GM19240 (cell line): ENCODE results near the gene NAA15.
"Not testable (repeated sequence)": the region's sequence is repeated elsewhere in the genome, so short reads cannot be mapped to it uniquely, and the experiment has no call there.

Experiments
- DNase-seq: peaks from one replicate; pipeline ENCODE4 v3.0.0; 2011; ENCODE audit warnings: low spot score; ENCODE audit not compliant: insufficient read length

NAA15 gene

DNA sequence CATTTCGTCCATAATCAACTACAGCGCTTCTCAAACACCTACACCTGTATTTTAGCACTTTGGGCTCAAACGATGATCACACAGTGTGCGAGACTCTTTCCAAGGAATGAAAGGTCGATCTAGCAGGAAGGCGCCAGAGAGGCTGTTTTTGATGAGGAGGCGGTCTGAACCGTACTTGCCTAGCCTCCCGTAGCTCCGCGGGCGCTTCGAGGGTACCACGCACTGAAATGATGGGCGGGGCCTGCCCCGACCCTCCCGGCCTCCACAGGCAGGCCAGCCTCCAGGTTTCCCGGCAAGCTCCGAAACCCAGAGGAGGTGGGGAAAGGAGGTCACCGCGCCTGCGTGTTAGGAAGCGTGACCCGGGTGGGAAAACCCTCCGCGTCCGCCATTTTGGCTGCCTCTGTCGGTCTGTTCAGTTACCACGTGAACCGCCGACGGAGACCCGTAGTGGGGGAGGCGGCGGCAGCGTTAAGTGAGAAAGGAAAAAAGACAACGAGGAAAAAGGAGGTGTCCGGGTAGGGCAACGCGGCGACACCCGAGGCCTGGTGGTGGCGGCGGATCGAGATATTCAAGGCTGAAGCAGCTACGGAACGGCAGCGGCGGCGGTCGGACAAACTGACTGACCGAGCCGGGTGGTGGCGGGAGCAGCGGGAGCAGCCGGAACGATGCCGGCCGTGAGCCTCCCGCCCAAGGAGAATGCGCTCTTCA lies at the start of gene NAA15:
Gene NAA15, plus strand, starts transcription at position 393 of the 708 bp plus-strand sequence. Its CDS starts 273 bp downstream, at position 666.
- peak; percentile 64 for DNase-seq

GRCh38 chr4:139253046-139253445 lies 48.3 kb upstream of the NAA15 start:
- DNase-seq = no peak

DNA sequence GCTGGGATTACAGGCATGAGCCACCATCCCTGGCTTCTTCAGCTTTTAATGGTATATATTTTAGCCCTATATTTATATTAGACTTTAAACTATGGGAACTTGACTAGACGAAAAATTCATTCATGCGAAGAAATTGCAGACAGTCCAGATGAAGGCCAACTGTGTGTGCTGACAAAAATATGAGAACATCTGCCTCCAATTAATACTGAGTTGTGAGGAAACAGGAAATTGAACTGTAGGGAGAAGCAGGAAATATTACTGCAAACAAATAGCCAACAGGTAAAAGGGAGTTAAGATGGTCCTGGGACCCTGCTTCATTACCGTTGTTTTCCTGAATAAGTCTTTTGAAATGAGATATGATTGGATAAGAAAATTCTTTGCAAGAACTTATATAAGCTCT lies 47.6 kb upstream of the NAA15 start:
- no peak for DNase-seq

DNA sequence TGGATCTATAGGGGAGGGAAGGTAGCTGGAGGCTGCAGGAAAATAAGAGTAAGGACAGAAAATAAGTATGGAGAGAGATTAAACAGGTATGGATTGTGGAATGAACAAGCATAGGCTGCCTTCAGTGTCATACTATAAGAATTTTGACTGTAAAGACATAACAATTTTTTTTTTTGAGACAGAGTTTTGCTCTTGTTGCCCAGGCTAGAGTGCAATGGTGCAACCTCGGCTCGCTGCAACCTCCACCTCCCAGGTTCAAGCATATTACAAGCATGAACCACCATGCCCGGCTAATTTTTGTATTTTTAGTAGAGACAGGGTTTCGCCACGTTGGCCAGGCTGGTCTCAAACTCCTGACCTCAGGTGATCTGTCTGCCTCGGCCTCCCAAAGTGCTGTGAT lies 45.7 kb upstream of the NAA15 start:
- DNase-seq = not testable (repeated sequence)

GRCh38 chr4:139256349-139256748 lies 45.0 kb upstream of the NAA15 start:
- DNase-seq = no peak

DNA sequence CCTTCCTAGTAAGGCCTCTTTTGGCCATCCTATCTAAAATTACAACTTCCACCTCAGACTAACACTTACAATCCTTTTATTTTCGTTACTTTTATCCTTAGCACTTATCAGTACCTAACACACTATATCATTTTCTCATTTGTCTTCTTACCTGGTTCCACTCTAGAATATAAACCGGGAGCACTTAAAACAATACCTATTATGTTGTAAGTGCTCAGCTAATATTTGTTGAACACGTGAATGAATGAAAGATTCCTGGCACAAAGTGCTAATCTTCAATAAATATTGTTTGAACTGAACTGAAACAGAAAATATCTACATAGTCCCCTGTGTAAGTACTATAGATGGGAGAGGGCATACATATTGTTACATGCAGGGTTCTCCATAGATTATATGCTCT lies 35.7 kb upstream of the NAA15 start:
- DNase-seq = no peak

GRCh38 chr4:139266208-139266582 lies 35.1 kb upstream of the NAA15 start:
- DNase-seq = no peak

DNA sequence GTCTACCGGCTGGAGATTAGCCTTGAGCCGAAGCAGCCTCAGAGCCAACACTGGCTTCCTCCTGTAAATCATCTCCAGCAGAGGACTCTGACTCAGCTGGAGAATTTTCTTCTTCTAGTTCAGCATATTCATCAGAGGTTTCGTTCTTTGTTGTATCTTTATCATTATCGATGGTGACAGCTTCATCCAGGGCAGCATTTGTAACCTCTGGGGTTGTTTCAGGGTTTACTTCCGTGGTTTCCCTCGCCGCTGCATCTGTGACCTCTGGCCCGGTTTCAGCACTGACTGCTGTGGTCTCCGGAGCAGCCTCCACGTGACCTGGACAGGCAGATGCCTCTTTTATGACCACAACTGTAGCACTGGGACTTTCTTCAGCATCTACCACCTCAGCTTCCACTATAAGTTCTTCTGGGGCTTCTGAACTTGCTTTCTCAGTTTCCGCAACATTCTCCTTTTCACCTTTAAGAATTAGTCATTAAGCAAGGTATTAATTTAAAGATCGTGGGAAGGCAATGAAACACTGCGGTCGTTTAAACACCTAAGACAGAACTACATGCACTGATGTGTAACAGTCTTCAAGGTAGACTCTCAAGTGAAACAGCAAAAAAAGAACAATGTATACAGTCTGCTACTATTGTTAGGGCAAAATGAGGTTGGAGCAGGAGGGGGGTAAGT lies 34.6 kb upstream of the NAA15 start:
- DNase-seq = peak; percentile 91

DNA sequence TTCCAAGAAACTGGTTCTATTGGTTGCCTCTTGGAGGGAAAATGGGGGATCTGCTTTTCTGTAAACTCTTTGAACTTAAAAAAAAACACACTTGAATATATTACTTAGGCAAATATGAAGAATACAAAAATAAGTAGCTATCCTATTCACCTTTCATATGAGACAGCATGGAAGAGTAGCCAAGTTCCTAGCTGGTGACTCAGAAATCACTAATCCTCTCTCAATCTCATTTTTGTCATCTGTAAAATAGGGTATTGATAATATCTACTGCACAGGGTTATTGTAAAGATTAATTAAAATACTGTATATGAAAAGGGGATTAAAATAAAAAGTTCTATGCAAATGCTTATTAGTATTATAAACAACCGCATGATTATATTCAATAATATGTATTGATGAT lies 34.0 kb upstream of the NAA15 start:
- DNase-seq = no peak

- DNase-seq = no peak
Measured at GRCh38 chr4:139273835-139274234, 27.5 kb upstream of the NAA15 start.

GRCh38 chr4:139274790-139275189 lies 26.5 kb upstream of the NAA15 start:
- no peak for DNase-seq

- DNase-seq = no peak
Measured at GRCh38 chr4:139275281-139275735, 26.0 kb upstream of the NAA15 start.

GRCh38 chr4:139278485-139278884 lies 22.8 kb upstream of the NAA15 start:
- DNase-seq = no peak

DNA sequence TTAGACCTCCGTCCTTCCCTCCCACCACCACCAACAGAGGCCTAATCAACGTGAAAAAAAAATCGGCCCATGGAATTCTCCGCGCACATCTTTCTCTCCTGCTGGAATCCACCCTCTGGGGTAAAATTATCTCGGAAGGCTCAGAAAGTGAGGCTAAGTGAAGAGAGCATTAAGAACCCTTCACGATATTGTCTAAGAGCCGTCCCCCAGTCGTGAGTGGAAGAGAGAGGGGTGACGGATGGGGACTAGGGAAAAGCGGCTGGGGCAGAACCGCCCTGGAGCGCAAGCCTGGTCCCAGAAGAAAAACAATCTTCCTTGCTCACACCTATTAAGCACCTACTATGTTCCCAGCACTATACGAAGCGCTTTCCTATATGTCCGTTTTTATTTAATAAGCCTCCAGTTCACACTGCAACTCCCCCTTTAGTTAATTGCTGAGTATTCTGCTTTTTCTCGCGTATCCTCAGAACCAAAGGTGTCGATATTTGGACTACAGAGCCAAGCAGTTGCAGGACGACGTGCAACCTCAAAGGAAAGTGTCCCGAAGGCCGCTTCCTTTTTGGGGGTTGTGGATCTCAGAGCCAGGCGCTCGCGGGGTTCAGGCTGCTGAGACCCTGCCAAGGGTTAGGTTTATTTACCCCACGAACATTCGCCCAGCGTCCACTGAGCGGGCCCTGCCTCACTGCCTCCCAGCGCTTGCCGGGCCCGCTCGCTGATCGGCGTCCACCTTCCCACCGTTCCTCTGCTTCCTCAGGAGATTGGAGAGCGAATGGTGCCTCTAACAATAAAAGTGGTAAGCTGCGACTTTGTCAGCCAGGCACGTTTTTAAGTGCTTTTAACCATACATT lies 22.2 kb upstream of the NAA15 start:
- no peak for DNase-seq

DNA sequence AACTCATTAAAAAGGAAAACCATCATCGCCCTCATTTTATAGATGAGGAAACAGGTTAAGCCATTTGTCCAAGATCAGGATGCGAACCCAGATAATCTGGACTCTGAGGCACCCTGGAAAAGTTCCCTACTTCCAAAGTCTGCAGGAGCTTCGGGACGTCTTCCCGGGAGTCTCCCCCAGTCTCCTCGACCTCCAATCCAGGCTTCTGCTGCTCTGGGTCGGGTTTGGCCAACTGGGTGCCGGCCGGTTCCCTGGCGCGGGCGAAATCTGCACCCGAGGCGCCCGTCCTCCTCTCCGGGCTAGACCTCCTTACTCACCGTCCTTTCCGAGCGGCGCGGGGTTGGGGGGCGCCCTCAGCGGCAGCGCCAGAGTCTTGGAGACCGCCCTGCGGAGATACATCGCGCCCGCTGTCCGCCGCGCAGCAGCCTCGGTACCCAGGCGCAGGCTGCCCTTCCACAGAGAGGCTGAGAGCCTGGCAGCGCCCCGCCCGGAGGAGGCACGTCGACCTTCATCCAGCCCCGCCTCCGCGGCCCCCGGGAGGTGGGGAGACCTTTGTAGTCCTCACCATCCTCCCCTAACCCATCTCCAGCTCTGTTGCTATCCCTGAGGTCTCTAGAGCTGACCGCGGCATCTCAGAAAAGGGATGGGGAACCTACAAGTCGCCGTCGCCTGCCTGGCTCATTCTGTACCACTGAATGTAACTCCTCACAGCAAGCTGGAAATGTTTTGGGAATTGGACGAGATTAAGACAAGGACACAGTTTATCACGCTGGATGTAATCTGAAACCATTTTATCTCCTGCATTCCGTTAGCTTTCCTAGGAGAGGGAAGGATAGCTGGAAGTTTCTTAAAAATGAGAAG lies 21.3 kb upstream of the NAA15 start, which contains the start of gene MGARP:
Gene MGARP, minus strand, starts transcription at position 466 of the 861 bp plus-strand sequence. Its CDS starts 67 bp downstream, at position 399.
- DNase-seq = no peak

- no peak for DNase-seq
Measured at GRCh38 chr4:139282065-139282720, 19.1 kb upstream of the NAA15 start.

DNA sequence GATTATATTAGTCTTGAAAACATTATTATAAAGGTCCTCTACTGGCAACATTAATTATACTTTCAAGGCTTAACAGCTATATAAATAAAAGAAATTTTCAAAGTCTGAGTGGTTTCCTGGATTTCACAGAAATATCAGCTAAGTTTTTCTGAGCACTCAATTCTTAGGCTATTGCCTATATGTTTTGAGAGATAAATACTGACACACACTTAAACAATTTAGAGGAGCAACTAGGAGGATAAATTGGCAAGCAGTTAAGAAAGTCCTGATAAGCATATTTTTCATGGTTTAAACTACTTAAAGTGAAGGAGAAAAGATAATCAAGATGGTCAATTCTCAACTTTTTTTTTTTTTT lies 18.6 kb upstream of the NAA15 start:
- no peak for DNase-seq

- no peak for DNase-seq
Measured at GRCh38 chr4:139286186-139286698, 15.1 kb upstream of the NAA15 start.

GRCh38 chr4:139295206-139295941 lies 5.9 kb upstream of the NAA15 start:
- no peak for DNase-seq

DNA sequence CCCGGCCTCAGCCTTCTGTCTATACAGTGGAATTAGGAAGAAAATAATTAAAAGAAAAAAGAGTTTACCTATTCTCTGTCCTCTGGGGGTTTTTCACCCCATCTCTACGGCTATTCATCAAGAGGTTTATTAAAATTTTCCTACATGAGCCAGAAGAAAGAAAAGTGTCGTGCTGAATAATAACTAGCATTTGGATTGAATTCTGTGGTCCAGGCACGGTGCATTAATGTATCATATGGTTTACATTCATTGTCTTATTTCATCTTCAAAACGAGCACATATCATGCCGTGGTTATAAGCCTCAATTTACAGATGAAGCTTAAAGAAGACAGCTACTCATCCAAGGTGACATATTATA lies 5.4 kb upstream of the NAA15 start:
- DNase-seq = no peak
